NCI-H524 treated with DMSO at 0.1 percent for 48 hours (cell line): ENCODE data around the gene ENPP4.
"Not testable (repeated sequence)": the region's sequence is repeated elsewhere in the genome, so short reads cannot be mapped to it uniquely, and the experiment has no call there.

Source experiments
- DNase-seq: peaks from one replicate; lab custom pipeline; 2025; lab: John Stamatoyannopoulos, UW

The ENPP4 gene

DNA sequence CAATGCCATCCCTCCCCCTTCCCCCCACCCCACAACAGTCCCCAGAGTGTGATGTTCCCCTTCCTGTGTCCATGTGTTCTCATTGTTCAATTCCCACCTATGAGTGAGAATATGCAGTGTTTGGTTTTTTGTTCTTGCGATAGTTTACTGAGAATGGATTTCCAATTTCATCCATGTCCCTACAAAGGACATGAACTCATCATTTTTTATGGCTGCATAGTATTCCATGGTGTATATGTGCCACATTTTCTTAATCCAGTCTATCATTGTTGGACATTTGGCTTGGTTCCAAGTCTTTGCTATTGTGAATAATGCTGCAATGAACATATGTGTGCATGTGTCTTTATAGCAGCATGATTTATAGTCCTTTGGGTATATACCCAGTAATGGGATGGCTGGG lies 1.5 kb downstream of the ENPP4 start:
- DNase-seq = not testable (repeated sequence)

- no peak for DNase-seq
Observed at GRCh38 chr6:46134216-46134615, 4.4 kb downstream of the ENPP4 start.

GRCh38 chr6:46135176-46135575 lies 5.4 kb downstream of the ENPP4 start:
- DNase-seq = no peak

- no peak for DNase-seq
Observed at GRCh38 chr6:46136831-46137230, 7.0 kb downstream of the ENPP4 start.

DNA sequence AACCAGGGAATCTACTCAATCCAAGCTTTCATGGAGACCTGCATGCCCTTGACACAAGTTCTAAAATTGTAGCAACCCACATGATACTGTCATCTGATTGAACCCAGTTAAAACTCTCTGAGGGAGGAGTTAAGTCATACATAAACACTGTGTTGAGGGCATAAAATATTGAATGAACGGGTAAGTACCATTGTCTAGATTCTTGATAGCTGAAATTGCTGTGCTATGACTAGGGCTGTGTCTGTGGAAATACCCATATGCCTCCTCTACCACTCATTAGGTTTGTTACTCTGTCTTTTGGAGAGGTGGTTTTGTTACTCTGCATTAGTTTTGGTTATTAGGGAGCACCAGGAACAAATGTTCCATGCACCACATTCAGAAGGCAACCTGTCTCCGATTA lies 7.6 kb downstream of the ENPP4 start:
- DNase-seq = no peak

GRCh38 chr6:46138281-46138680 lies 8.5 kb downstream of the ENPP4 start:
- DNase-seq = no peak

DNA sequence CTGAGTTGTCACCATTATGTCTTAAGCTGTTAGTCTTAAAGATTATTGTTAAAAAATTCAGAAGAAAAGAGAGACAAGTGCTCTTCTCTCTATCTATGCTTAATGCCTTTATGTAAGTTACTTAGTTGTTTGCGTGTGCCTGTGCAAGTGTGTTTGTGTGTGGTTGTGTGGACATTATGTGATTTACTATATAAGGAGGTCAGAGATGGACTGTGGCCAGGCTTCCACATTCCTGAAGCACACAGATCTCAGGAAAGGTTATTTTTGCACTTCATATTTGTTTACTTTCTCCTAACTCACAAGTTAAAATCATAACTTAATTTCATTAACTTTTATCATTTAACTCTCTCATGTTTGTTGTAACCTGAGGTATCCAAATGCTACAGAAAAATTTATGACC lies 14.5 kb downstream of the ENPP4 start:
- no peak for DNase-seq

DNA sequence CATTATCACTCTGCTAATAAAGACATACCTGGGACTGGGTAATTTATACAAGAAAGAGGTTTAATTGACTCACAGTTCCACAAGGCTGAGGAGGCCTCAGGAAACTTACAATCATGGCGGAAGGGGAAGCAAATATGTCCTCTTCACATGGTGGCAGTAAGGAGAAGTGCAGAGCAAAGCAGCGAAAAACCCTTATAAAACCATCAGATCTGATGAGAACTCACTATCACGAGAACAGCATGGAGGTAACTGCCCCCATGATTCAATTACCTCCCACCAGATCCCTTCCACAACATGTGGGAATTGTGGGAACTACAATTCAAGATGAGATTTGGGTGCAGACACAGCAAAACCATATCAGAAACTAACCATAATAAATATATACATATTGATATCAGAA lies 19.3 kb downstream of the ENPP4 start:
- not testable (repeated sequence) for DNase-seq

- DNase-seq = no peak
Observed at GRCh38 chr6:46156701-46157100, 26.9 kb downstream of the ENPP4 start.

GRCh38 chr6:46159229-46159628 lies 29.4 kb downstream of the ENPP4 start:
- DNase-seq = no peak

DNA sequence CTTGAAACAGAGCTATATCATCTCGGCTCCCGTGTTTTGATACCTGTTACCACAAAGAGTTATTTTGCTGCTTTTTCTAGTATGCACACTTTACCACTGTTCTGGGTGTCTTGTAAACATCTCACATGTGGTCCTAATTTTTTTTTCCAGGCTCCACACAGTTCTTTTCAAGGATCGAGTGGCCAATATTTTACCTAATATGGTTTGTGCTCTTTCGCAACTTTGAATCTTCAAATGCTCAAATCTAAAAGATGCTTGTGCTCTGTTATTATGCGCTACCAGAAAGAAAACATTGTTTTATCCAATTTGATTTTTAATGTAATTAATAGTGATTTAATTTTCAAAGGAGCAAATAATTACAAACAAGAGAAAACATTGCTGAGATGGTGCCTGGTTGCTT lies 30.3 kb downstream of the ENPP4 start:
- DNase-seq = no peak

DNA sequence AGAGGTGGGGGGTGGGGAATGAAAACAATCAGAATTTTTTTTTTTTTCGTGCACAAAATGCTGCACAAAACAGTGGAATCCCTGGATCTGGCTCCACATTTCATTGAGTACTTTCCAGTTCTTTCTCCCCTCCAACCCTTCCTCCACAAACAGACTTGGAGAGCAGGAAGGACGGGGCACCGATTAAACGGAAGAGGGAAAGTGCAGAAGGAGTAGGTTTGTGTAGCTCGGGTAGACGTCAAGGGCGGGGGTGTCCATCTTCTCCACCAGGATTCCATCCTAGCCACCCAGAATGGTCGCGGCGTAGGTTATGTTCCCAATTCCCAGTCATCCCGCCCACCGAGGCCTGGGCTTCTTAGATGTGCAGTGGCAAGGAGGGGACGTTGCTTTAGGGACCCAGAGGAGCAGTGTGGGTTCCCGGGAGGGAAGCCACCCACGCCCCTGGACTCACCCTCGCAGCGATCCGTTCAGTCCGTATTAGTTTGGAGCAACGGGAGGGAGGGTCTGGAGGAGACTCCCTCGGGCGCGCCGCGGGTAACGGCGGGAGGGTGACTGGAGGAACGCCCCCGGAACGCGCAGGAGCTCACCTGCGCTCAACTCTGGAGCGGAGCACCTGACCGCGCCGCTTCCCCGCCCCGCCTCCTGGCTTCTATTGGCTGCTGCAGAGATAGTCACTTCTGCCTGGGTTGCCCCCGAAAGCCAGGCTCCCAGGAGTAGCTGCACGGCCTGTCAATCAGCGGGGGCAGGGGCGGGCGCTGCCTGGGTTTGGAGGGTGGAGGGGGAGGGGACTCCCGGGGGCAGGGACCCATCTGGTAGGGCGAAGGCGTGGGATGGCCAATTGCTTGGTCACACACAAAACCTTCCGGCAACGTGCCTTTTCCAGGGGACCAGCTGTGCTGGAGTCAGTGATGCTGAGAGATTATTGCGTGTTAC lies 40.8 kb downstream of the ENPP4 start, which contains the start of gene ENPP5:
TSS of gene ENPP5 (minus strand) at position 624 of the 933 bp plus-strand sequence. CDS start 2,718 bp downstream, outside the sequence.
- peak; percentile 74 for DNase-seq

DNA sequence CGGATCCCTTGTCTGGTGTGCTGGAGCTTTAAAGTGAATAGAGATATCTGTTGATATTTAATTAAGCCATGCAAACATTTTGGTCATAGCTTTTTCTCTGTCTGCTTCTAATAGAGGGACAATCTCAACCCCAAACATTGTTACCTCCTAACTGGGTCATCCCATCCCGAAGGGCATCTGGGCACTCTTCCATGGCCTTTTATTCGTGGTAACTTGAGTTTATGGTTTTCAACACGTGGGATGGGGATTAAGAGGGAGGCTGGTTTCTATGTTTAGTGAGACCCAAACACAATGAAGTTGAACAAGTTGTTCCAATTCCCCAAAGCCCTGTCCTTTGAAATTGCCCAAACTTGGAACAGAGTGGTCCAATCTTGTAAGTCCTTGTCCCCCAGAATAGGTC lies 42.4 kb downstream of the ENPP4 start:
- no peak for DNase-seq

DNA sequence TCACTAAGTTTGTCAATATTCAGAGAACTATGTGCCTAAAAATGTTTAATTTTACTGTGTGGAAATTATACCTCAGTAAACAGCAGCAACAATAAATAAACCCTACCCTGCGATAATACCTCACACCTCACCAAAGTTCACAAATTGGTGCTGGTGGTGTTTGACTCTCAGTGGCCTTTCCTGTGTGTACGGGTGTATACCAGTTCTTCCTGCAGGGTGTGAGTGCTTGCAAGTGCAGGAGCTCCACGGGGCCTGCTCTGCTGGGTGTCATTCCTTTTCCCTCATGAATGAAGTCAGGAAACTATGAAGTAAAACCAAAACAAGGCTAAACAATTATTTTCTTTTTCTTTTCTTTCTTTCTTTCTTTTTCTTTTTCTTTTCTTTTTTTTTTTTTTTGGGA lies 45.1 kb downstream of the ENPP4 start:
- DNase-seq = no peak

GRCh38 chr6:46175446-46175845 lies 45.7 kb downstream of the ENPP4 start:
- no peak for DNase-seq

DNA sequence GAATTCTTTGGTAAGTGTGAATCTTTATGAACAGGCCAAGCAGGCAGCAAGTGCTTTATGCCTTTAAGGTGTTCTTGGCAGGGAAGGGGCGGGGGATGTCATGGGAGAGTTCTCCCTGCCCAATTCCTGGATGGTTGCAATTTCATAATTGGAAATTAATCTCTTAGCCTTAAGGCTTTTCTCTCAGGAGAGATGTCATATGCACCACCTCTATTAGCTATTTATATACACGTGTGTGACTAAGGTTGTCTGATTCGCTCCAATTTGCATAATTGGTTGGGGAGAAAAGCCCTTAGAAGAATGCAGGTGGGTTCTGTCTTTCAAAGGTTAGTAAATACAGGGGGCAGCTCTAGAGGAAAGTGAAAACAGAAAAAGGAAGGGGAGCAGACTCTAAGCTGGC lies 46.2 kb downstream of the ENPP4 start:
- no peak for DNase-seq

DNA sequence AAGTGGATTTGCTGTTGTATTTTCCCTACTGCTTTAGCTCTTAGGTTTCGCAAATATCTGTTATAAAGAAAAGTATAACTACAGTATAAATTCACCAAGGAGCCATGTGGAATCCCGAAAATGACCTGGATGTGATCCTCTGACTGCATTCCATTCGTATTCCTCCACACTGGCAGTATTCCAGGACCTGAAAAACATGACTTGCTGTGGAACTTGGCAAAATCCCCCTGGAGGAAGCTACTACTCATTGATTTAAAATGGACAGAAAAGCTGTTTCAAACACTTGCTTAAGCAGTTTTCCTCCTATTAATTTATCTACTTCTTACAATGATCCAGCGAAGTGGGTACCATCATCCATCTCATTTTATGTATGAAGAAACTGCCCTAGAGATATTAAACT lies 54.3 kb downstream of the ENPP4 start:
- DNase-seq = no peak

DNA sequence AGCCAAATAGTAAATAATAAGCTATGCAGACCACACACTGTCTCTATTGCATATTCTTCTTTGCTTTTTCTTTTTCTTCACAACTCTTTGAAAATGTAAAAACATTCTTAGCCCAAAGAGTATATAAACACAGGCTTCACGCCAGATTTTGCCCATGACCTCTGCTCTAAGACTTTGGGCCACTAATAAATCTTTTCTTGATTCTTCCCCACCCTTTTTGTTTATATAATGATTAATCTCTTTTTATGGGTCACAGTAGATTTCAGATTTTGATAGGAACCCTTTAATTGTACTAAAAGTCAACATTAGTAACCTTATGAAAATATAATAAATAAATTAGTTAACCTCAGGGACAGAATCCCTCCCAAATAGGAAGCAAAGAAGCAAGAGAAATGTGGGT lies 56.8 kb downstream of the ENPP4 start:
- no peak for DNase-seq

DNA sequence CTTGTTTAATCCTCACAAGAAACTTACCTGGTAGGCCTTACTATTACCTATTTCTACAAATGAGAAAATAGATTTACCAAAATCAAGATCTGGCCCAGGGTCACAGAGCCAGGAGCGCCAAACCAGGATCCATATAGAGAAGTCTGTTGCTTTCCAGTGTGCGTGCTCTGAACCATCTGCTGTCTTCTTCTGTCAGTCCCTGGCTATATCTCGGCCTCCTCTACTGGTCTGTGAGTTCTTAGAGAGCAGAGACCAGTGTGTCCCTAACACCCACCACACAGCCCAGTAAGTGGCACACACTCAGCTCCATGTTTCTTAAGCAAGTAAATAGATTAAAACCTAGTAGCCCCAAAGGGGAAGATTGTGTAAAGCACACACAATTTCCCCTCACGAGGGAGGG lies 59.9 kb downstream of the ENPP4 start:
- DNase-seq = no peak

DNA sequence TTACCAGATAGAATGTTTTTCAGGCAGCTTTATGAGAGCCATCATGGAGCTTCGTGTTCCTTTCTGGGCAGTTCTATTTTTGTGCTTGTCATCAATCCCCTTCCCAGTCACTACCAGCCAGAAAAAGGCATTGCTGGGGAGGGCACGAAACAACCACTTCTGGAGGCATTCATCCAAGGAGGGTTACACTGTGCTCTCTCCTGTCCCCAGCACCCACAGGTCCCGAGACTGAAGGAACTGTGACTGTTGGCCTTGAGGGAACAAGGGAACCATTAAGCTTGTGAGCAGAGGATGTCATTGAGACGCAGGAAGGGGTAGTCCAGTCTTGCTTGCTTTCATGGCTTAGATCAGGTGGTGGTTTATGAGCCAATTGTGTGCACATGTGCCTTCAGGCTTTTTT lies 61.1 kb downstream of the ENPP4 start:
- DNase-seq = no peak

GRCh38 chr6:46191961-46192360 lies 62.2 kb downstream of the ENPP4 start:
- no peak for DNase-seq
